Measurements from ENCODE around the gene HIPK4.
"Not testable (repeated sequence)": the region's sequence is repeated elsewhere in the genome, so short reads cannot be mapped to it uniquely, and the experiment has no call there.

HIPK4 gene

DNA sequence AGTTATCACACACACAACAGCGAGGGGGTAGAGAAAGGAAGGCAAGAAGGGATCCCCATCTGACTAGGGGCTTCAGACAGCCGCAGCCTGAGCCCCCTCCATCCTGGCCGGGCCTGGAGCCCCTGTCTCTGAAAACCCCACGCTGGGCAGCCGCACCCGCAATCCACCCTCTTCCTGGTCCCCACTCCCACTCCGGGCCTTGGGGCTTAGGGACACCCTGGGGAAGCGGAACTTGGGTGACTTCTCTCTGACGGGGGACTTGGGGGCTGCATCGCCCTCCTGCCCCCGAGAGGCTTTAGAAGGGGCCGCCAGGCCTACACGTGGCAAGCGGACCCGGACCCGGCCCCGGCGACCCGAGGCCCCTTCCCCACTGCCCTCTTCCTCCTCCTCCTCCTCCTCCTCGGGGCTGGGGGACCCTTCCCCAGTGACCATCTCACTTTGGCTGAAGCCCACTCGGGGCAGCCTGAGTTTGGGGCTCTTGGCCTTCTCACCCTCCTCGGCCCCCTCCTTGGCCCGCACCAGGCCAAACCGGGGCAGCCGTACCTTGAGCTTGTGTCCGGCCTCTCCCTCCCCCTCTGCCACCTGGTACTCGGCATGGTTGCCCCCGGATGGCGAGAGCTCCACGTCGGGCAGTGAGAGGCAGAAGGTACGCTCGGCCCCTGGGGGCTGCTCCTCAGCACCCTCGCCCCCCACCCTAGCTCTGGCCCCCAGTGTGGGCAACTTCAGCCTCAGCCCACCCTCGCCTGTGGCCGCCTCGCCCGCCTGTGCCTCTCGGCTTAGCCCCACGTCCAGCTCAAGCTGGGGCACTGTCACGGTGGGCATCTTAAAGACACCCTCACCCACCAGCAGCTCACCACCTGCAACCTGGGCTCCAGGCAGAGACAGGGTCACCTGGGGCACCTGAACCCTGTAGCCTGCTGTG is 4.2 kb upstream of the HIPK4 start:
- DNase-seq (ENCODE audit: low read depth) = no peak

DNA sequence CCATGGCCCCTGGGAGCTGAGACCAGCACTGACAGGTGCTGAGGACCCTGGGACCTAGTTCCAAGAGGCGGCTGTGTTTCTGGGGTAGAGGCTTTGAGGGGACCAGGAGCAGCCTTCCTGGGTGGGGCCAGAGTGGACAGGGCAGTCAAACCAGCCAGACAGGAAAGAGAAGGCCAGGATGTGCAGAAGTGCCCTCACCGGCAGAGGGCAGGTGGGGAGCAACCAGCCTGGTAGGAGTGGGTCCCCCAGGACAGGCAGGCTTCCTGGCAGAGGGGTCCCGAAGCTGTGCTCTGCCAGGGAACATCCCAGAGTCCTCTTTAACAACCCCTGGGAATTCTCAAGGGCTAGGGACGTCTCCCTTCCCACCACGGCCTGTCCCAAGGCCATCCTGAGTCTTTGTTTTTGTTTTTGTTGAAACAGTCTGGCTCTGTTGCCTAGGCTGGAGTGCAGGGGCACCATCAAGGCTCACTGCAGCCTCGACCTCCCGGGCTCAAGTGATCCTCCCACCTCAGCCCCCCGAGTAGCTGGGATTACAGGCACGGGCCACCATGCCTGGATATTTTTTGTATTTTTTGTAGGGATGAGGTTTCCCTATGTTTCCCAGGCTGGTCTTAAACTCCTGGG is 3.0 kb upstream of the HIPK4 start:
- no peak for DNase-seq (ENCODE audit: low read depth)

DNA sequence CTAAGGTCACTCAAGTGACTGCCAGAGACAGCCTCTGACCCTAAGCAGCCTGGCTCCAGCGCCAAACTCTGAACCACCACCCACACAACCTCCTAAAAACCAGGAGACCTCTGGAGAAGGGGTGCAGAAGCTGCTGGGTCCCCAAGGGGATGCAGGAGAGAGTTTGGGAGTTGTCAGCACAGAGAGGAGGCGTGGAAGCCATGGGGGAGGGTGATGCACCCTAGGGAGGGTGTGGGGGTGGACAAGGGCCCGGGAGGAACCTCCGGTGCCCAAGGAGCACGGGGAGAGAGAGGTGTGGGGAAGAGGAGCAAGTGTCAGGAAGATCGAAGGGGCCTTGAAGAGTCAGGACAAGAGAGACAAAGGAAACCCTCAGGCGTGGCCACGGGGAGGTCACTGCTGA is 2.1 kb upstream of the HIPK4 start:
- DNase-seq (ENCODE audit: low read depth) = no peak

DNA sequence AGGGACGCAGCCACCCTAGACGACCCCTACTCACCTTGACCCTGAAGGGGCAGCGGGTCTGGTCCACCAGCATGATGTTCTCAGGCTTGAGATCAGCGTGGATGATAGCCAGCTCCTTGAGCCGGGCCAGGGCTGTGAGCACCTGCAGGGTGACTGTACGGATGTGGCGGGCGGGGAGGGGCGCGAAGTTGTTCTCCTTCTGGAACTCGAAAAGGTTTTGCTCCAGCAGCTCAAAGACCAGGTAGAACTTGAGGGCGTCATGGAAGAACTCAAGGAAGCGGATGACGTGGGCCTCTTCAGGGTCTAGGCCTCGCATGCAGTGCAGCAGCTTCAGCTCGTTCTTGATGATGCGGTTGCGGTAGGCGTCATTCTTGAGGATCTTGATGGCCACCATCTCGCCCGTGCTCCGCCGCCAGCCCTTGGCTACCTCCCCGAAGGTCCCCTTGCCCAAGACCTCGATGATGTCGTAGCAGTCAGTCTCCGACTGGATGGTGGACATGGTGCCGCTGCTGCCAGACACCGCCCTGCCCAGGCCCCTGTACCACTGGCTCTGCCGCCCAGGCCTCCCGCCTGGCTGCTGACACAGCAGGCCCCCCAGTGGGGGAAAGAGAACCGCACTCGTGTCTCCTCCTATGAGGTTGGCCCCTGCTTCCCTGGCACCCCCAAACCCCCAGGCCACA is 437 bp downstream of the HIPK4 start:
- DNase-seq (ENCODE audit: low read depth) = no peak

DNA sequence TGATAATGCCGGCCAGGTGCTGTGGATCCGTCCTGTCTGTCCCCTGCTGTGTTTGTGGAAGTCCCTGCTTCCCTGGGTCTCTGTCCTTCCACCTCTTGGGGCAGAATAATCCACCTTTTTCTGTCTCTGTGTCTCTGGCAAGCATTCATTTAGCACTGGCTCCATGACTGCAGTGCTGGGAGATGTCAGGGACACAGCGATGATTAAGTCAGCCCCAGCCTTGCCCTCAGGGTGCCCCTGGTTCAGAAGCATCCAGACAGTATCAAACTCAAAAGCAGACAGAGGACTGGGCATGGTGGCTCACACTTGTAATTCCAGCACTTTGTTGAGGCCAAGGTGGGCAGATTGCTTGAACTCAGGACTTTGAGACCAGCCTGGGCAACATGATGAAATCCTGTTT is 1.5 kb downstream of the HIPK4 start:
- no peak for DNase-seq (ENCODE audit: low read depth)

DNA sequence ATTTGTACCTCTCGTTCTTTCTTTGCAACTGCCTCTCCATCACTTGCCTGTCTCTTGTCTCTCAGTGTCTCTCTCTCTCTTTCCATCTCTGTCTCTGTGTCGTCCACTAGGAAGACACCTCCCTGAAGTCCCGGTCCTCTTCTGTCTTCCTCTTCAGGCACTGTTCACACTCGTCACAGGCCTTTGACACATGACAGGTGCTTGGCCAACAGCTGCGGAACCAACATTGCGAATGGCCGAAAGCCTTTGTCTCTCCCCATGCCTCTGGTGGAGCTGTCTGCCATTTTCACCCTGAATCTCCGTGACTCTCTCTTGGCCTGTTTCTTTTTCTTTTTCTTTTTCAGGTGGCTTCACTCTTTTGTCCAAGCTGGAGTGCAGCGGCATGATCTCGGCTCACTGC is 2.8 kb downstream of the HIPK4 start:
- no peak for DNase-seq (ENCODE audit: low read depth)

DNA sequence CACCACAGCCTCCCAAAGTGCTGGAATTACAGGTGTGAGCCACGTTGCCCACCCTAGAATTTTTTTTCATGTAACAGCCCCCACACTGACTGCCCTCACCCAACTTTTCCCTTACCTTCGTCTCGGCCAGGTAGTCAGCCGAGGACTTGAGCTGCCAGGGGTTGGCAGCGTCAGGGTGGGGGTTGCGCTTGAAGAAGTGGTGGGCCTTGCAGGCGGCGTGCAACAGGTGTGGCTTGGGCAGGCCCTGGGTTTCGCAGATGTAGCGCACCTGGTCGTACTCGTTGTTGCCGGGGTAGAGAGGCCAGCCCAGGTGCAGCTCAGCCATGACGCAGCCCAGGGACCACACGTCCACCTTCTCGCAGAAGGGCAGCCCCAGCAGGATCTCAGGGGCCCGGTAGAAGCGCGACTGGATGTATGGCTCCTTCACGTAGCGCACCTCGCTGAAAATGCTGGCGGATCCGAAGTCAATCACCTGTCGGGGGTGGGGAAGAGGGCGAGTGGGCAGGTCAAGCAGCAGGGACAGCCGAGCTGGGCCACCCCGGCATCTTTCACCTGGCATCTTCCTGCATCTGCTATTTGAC is 6.2 kb downstream of the HIPK4 start:
- no peak for DNase-seq (ENCODE audit: low read depth)

DNA sequence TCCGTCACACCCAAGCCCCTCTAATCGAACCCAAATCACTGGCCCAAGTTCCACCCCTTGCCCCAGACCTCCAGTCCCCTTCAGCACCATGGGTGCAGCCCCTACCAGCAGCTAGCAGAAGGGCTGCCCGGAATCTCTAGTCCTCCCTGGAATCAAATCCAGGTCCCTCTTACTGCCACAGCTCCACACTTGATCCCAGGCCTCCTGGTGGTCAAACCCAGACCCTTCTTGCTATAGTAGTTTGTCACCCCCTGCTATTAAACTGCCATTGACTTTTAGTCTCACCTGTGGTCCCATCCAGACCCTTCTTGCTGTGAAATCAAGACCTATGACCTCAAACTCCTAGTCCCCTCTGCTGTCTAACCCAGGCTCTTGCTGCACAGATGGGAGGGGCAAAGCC is 8.7 kb downstream of the HIPK4 start:
- DNase-seq (ENCODE audit: low read depth) = no peak

DNA sequence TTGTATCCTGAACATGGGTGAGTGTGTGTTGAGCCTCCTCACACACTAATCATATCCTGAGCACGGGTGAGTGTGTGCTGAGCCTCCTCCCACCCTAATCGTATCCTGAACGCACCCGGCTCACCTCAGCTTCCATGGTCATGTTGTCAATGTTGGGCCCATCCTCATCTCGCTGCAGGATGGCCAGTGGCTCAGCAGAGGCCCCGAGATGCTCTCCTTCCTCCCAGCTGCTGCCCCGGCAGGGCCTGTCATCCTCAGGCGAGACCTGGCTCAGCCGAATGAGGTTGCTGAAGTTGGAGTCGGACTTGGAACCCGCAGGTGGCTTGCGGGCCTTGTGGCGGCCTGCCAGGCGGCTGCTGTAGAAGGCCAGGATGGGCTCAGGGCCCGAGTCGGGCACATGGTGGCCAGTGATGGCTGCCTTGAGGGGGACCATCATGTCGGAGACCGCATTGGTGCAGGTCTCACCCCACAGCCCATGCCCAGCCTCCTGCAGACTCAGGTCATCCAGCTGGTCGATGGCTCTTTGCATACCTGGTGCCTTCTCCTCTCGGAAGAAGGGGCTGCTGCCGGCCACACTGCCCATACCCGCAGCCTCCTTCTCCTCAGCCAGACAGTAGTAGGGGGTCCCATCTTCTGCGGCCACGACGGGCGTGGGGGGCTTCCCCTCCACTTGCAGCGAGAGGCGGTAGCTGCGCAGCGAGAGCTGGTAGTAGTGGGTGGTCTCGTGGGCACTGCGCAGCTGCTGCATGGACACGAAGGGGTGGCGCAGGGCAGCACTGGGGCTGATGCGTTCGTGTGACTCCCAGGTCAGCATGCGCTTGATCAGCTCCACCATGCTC is 9.6 kb downstream of the HIPK4 start:
- DNase-seq (ENCODE audit: low read depth) = no peak

DNA sequence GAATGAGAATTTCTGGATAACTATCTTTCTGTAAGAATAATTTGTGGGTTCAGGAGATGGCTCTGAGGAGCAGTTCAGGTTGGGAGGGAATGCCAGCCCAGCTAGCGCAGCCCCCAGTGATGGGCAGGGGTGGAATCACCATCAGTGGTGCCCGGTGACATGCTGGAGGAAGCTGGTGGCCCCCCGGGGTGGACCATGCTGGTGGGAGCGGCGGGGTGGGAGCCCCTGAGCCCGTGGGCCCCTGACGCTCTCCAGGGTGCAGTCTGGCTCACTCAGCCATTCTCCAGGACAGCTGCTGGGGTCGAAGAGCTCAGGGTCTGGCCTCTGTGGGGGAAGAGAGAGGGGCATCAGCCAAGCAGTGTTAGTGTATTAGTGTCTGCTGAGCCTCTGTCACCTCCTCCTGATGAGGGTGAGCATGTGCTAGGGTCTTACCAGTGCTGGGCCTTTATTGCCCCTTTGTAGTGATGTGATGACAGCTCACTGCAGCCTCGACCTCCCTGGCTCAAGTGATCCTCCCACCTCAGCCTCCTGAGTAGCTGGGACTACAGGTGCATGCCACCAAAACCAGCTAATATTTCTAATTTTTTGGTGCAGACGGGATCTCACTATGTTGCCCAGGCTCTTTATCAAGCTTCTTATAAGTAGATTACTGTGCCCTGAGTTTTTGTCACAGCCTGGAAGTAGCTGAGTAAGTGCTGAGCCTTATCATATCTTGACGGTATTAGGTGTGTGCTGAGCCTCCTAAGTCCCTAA is 10.4 kb downstream of the HIPK4 start:
- DNase-seq (ENCODE audit: low read depth) = no peak

DNA sequence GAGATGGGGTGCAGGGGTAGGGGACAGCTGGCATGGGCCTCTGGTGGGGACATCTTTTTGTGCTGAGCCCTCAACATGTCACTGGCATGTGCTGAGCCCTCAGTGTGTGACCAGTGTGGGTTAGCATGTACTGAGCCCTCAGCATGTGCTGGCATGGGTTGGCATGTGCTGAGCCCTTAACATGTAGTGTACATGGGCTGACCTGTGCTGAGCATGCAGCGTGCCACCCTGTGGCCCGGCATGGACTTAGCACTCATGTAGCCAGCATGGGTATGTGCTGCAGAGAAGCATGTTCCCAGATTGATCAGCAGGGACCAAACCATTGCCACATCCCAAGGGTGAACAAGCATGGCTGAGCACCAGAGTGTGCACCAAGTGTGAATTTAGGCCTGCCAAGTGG is 11.5 kb downstream of the HIPK4 start:
- no peak for DNase-seq (ENCODE audit: low read depth)

DNA sequence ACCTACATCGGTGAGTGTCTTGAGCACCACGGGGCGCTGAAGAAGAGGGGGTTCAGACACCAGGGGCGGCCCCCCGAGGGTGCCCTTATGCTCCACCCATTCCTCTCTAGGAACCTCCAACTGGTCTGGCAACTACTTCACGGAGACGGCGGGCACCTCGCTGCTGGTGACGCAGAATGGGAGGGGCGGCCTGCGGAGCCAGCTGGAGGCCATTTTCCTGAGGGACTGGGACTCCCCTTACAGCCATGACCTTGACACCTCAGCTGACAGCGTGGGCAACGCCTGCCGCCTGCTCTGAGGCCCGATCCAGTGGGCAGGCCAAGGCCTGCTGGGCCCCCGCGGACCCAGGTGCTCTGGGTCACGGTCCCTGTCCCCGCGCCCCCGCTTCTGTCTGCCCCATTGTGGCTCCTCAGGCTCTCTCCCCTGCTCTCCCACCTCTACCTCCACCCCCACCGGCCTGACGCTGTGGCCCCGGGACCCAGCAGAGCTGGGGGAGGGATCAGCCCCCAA is 12.1 kb downstream of the HIPK4 start:
- no peak for DNase-seq (ENCODE audit: low read depth)

DNA sequence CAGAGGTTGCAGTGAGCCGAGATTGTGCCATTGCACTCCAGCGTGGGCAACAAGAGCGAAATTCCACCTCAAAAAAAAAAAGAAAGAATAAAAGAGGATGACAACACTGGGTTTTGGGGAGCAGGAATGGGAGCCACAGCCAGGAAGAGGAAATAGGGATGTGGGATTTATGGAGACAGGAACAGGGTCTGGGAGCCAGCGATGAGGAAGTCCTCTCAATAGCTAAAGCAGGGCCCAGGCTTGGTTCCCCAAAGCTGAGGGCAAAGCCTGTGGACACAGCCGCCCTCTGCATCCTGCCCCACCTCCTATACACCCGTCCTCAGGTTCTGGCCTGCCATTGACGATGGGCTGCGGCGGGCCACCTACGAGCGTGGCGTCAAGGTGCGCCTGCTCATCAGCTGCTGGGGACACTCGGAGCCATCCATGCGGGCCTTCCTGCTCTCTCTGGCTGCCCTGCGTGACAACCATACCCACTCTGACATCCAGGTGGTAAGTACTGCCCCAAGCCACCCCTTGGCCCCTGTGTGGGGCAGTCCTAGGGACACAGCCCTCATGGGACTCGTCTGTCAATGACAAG is 13.6 kb downstream of the HIPK4 start:
- DNase-seq (ENCODE audit: low read depth) = no peak

DNA sequence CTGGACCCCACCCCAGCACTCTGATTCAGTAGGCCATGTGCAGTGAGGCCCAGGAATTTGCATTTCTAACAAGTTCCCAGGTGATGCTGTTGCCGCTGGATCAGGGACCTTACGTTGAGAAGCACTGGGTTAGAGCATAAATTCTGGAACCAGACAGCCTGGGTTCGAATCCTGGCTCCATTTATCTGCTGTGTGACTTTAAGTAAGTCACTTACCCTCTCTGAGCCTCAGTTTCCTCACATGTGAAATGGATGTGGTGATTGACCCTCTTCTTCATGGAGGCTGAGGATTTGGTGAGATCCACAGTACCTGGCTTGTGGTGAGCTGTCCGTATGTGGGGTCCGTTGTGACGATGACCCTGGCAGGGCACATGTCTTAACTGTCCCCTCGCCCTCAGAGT is 15.9 kb downstream of the HIPK4 start:
- no peak for DNase-seq (ENCODE audit: low read depth)

DNA sequence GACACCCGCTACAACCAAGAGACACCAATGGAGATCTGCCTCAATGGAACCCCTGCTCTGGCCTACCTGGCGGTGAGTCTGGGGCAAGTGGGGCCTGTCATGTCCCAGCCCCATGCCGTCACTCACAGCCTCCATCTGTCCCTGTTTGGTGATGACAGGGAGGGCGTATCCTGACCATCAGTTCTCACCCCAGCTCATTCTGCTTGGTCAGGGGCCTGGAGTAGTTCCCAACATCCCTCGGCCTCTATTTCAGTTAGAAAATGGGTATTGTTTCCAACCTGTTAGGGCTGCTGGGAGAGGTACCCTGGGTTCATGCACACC is 18.2 kb downstream of the HIPK4 start:
- no peak for DNase-seq (ENCODE audit: low read depth)

DNA sequence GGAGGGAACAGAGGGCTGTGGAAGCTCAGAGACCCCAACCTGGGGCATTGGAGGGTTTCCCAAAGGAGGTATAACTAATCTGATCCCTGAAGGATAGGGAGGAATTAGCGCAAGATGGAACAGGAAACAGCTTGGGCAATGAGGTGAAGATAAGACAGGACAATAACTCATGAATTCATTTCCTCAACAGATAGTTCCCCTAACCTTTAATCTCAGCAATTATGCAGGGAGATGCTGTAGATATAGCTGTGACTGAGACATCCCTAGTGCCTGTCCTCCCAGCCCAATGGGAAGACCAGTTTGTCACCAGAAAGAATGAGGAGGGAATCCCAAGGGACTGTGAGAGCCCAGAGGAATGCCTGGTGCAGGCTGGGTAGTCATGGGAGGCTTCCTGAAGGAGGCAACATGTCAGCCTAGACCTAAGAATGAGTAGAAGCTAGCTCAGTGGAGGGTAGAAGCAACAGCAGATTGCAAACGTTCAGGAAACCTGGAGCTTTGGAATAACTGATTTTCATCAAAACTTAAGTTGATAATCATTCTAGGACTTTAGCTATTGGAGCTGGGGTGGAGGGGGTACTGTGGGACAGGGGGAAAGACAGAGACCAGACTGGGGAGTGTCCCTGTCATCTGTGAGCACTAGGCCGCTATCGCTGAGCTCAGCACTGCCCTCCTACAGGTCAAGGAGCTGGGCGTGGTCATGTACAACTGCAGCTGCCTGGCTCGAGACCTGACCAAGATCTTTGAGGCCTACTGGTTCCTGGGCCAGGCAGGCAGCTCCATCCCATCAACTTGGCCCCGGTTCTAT is 18.8 kb downstream of the HIPK4 start:
- DNase-seq (ENCODE audit: low read depth) = no peak

DNA sequence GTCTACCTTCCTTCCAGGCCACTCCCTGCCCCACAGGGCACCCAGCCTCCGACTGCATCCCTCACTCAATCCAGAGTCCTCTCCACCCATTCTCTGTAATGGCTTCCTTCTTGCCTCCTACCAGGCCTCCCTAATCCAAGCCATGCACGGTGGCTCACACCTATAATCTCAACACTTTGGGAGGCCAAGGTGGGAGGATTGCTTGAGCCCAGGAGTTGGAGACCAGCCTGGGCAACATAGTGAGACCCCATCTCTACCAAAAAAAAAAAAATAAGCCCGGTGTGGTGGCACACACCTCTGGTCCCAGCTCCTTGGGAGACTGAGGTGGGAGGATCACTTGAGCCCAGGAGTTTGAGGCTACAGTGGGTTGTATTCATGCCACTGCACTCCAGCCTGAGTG is 19.7 kb downstream of the HIPK4 start:
- DNase-seq (ENCODE audit: low read depth) = not testable (repeated sequence)

DNA sequence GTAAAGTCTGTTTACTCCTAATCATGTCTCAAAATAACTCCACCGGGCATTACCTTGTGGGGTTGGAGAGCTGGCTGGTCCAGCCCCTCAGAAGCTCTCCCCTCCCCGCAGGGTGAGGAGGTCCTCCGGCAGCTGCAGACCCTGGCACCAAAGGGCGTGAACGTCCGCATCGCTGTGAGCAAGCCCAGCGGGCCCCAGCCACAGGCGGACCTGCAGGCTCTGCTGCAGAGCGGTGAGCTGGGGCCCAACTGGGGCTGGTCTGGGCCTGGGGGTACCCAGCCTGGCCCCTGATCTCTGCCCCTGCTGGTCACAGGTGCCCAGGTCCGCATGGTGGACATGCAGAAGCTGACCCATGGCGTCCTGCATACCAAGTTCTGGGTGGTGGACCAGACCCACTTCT is 20.2 kb downstream of the HIPK4 start:
- no peak for DNase-seq (ENCODE audit: low read depth)

DNA sequence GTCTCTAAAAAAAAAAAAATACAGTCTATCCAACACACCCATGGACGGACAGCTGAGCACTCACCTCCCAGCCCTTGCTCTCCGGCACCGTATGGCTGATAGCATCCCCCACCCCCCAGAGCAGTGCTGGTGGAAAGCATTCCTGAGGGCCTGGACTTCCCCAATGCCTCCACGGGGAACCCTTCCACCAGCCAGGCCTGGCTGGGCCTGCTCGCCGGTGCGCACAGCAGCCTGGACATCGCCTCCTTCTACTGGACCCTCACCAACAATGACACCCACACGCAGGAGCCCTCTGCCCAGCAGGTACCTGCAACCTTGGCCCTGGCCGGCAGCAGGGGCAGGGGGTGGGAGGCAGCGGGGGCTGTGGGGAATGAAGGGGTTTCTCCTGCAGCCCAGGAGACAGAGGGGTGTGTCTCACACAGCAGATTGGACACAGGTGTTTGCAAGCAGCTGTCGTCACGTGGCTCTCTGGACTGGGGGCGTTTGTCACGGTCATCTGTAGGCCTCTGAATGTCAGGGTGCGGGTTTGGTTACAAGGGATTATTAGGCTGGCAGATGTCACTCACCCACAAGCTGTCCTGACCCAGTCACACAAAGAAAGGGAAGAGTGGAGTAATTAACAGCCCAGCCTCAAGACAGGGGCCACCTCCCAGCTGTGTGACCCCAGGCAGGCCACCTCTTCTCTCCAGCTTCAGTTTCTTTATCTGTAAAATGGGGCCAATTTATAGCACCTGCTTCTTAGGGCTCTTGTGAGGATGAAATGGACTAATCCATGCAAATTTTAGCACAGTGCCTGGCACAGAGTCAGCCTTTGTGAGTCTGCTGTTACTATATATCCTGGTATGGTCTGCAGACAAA is 22.2 kb downstream of the HIPK4 start:
- no peak for DNase-seq (ENCODE audit: low read depth)
